Activated T-cell treated with anti-CD3 and anti-CD28 coated beads, Interleukin-2, amount 50 U/mL, for 72 hours (primary cell): ENCODE results near the gene LAGE3. TPM values are rescaled to one million over a fixed set of nuclear protein-coding genes. Genes with fewer than 3 reads are reported as not detected.
A peak's percentile ranks its signal among the peaks of the same experiment; 100 is the strongest.
"Not testable (repeated sequence)": the region's sequence is repeated elsewhere in the genome, so short reads cannot be mapped to it uniquely, and the experiment has no call there.

Source experiments
- ATAC-seq, 2 donors: fragments of 150-1000 bp; cut with Tn5 transposase; replicated peaks in 1 of 2; 2 replicates each; pipeline ENCODE4 v1.10.0; 2021; ENCODE audit warnings: moderate library complexity in 2 of 2, mild to moderate bottlenecking in 1 of 2
- DNase-seq, 2 donors: peaks; one replicate each; pipeline ENCODE4 v3.0.0; 2021 to 2022; ENCODE audit warnings: mixed read lengths in 1 of 2
- H3K27ac Mint-ChIP-seq: one replicate; pipeline ENCODE4 v1.8.0; 2022; ENCODE audit warnings: mild to moderate bottlenecking, moderate library complexity, mixed read lengths
- H3K27me3 Mint-ChIP-seq: one replicate; pipeline ENCODE4 v1.8.0; 2022; ENCODE audit warnings: low read depth, mixed read lengths
- H3K36me3 Mint-ChIP-seq, 2 donors: one replicate each; pipeline ENCODE4 v1.8.0; 2022; ENCODE audit warnings: mixed read lengths in 2 of 2, mild to moderate bottlenecking in 1 of 2; ENCODE audit not compliant: insufficient read depth in 2 of 2
- H3K4me1 Mint-ChIP-seq: one replicate; pipeline ENCODE4 v1.8.0; 2022; ENCODE audit warnings: low read depth, mixed read lengths
- H3K4me3 Mint-ChIP-seq, 2 donors: one replicate each; pipeline ENCODE4 v1.8.0; 2022; ENCODE audit warnings: mild to moderate bottlenecking in 2 of 2, mixed read lengths in 2 of 2, moderate library complexity in 2 of 2
- H3K9me3 Mint-ChIP-seq, 2 donors: one replicate each; pipeline ENCODE4 v1.8.0; 2022; ENCODE audit warnings: mixed read lengths in 2 of 2
- total RNA-seq, 2 donors: library from RNA; stranded (reverse); gene quantifications; one replicate each; pipeline ENCODE4 v1.2.3, GENCODE V29; 2022

LAGE3 gene
- total RNA-seq, 2 donors from 2014 or later = 34.3 to 35.8 TPM

DNA sequence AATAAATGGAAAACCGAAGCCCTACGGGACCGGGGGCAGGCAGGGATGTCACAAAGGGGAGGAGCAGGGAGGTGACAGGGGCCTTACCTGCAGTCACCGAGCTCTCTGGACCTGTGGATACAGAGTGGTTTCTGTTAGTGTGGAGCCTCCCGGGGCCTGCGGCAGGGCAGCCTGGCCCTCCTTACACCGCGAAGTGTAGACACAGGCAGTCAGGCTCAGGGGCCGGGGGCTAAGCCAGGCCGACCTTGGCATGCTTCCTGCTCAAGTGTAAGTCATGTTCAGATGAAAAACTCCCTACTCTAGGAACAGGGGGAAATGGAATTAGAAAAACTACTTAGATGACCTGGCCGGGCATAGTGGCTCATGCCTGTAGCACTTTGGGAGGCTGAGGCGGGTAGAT, 32.7 kb upstream of the LAGE3 start:
- peak overlapping the region; percentile 29 to 32 for H3K4me3 Mint-ChIP-seq
- H3K27me3 Mint-ChIP-seq = no peaks in the 10 kb centered on the region
- H3K4me1 Mint-ChIP-seq = peaks cover 37% of the 10 kb centered on the region
- peaks cover 8 to 11% of the 10 kb centered on the region in 2 donors for H3K36me3 Mint-ChIP-seq
- ATAC-seq (no peak), DNase-seq (no peak)
- H3K9me3 Mint-ChIP-seq = no peaks in the 10 kb centered on the region
- H3K27ac Mint-ChIP-seq = peak overlapping the region; percentile 83

DNA sequence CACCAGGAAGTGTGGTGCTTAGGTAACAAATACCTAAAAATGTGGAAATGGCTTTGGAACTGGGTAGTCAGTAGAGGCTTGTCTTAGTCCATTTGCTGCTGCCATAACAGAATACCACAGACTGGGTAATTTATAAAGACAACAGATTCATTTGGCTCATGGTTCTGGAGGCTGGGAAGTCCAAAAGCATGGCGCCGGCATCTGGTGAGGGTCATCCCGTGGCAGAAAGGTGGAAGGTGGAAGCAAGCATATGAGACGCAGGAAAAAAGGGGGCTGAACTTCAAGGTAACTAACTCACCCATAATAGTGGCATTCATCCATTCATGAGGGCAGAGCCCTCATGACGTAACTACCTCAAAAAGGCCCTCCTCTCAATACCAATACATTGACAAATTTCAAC, 30.4 kb upstream of the LAGE3 start:
- Mint-ChIP-seq H3K27ac (no peak overlapping the region), H3K27me3 (no peaks in the 10 kb centered on the region), H3K4me1 (peaks cover 24% of the 10 kb centered on the region), H3K9me3 (no peaks in the 10 kb centered on the region), H3K4me3 (no peak overlapping the region), H3K36me3 (peaks cover 8 to 11% of the 10 kb centered on the region in 2 donors)
- DNase-seq (no peak), ATAC-seq (no peak)

DNA sequence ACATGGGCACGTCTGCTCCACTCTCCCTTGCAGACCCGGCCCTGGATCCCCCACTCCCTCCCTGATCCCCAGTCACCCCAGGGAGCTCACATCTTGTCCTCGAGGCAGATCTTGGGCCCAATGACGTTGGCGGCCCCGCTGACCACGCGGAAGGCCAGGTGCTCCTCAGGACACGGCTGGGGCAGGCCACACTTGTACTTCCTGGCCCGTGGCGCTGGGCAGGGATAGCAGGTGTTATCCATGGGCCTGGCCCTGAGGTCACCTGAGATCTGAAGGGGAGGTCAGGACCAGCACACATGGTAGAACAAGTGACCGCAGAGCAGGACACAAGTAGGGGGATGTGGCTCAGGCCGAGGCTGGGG, 29.3 kb upstream of the LAGE3 start:
- Mint-ChIP-seq H3K27me3 (no peaks in the 10 kb centered on the region), H3K4me1 (peaks cover 14% of the 10 kb centered on the region), H3K36me3 (peaks cover 7 to 9% of the 10 kb centered on the region in 2 donors), H3K4me3 (no peak overlapping the region), H3K27ac (no peak overlapping the region), H3K9me3 (no peaks in the 10 kb centered on the region)
- DNase-seq (no peak), ATAC-seq (no peak)

DNA sequence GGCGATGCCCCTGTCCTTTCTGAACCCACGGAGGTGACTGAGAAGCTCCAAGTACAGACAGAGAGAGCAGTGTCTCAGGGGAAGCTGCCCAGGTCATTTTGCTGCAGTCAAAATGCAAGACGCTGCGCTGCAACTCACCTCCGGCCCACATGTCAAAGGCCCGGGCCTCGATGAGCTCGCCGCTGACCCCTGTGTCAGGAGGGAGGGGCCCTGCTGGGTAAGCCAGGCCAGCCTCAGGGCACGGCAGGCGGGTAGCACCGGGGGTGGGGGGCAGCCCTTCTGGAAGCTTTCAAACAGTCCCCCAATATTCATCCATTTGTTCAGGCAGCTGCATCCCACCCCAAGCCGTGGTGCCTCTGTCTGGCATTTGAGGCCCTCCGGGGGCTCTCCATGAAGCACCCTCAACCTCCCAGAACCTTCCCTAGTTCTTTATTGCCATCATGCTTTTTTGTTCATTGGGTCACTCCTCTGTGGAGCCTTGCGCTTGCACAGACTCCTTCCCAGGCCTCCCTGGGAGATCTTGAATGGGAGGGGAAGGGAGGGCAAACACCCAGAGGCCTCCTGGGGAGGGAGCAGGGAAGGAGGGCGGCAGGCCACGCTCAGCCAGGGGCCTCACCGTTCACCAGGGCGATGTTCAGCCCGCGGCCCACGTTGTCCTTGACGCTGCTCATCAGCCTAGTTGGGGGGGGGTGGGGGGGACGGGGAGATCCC, 28.7 kb upstream of the LAGE3 start:
- ATAC-seq = no peak
- Mint-ChIP-seq H3K4me3 (no peak overlapping the region), H3K27ac (no peak overlapping the region), H3K27me3 (no peaks in the 10 kb centered on the region), H3K36me3 (peaks cover 7 to 9% of the 10 kb centered on the region in 2 donors), H3K4me1 (peaks cover 14% of the 10 kb centered on the region), H3K9me3 (no peaks in the 10 kb centered on the region)
- no peak for DNase-seq

DNA sequence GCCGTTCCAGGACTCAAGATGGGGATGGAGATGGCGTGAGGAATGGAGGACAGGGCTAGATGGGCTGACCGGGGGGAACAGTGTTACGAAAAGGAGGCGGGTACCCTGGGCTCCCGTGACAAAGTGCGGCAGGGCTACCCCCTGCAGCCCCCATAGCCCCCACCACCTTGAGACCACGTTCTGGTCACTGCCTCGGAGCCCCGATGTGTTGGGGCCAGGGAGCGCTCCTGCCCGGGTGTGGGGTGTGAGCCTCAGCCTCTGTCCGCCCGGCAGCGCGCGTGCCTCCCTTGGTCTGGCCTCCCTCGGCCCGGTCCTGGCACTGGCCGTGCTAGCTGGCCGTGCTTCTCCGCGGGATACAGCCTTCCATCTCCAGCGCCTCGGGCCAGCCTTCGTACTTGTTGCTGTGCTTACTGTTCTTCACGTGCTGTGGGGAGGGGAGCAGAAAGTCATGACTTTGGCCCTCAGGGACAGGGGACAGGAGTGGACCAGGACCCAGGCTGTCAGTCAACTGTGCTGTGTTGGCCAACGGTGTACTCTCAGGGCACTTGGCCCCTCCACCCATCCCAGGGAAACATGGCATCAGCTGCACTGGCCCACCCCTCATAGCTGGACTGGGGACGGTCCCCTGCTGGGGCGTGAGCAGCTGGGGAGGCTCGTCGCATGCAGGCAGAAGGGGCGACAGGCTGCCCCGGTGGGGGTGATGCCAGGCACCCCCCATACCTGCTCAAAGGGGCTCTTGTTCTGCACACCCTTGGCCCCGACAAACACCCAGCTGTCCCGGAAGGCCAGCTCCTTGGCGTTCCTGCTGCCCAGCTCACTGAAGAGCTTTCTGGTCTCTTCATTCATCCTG, 27.6 kb upstream of the LAGE3 start:
- Mint-ChIP-seq H3K4me1 (peaks cover 11% of the 10 kb centered on the region), H3K4me3 (no peak overlapping the region), H3K36me3 (peaks cover 7 to 9% of the 10 kb centered on the region in 2 donors), H3K27ac (no peak overlapping the region), H3K9me3 (no peaks in the 10 kb centered on the region), H3K27me3 (no peaks in the 10 kb centered on the region)
- ATAC-seq (no peak), DNase-seq (no peak)

DNA sequence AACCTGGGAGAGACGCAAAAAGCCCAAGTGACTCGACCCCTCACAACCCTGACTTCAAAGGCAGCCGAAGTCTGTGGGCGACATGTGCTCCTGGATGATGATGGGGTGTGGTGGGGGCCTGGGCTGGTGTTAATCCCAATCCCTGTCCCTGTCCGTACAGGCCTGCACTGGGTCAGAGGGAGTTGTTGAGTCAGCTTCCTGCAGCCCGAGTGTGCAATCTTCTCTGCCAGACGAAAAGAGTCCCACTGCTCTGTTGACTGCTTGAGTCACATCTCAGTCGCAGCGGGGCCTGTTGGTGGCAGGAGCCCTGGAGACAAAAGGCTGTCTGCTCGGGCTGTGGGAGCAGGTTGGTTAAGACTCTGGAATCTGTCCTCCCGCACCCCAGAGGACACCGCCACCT, 26.7 kb upstream of the LAGE3 start:
- Mint-ChIP-seq H3K4me3 (no peak overlapping the region), H3K27ac (no peak overlapping the region), H3K27me3 (no peaks in the 10 kb centered on the region), H3K36me3 (peaks cover 5 to 9% of the 10 kb centered on the region in 2 donors), H3K4me1 (peaks cover 2% of the 10 kb centered on the region), H3K9me3 (no peaks in the 10 kb centered on the region)
- DNase-seq = no peak
- ATAC-seq = no peak

DNA sequence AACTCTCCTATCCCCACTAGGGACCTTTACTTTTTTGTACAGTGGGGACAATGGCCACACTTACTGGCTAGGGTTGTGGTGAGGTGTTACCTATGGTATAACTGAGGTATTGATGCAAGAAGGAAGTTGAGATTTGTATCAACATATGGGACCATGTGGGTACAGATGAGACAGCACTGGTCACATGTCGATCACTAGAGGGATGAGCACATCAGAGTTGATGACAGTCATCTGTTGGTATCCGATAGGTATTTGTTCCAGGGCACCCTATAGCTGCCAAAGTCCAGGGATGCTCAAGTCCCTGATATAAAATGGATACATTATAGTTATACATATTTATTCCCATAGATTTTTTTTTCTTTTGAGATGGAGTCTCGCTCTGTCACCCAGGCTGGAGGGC, 23.9 kb upstream of the LAGE3 start:
- peaks cover 7% of the 10 kb centered on the region for H3K27me3 Mint-ChIP-seq
- no peak for ATAC-seq

DNA sequence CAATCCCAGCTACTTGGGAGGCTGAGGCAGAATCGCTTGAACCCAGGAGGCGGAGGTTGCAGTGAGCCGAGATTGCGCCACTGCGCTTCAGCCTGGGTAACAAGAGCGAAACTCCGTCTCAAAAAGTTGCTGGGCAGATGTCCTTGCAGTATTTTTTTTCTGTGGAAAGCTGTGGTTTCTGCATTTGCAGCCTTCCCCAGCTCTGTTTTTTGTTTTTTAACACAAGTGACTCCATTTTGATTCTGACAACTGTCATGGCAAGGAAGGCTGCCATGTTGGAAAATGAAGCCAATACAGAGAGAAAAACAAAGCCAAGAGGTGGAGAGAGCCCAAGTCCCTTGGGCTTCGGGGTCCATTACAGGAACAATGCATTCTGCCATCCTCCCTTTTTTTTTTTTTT, 23.0 kb upstream of the LAGE3 start:
- DNase-seq (no peak), ATAC-seq (no peak)
- H3K4me1 Mint-ChIP-seq = no peaks in the 10 kb centered on the region
- no peak overlapping the region for H3K27ac Mint-ChIP-seq
- H3K27me3 Mint-ChIP-seq = peaks cover 7% of the 10 kb centered on the region
- no peak overlapping the region for H3K4me3 Mint-ChIP-seq
- H3K36me3 Mint-ChIP-seq = no peaks in the 10 kb centered on the region
- H3K9me3 Mint-ChIP-seq = no peaks in the 10 kb centered on the region

More for the DNA sequence above, 23.9 kb upstream of the LAGE3 start:
- no peak for DNase-seq
- Mint-ChIP-seq H3K9me3 (no peaks in the 10 kb centered on the region), H3K36me3 (no peaks in the 10 kb centered on the region), H3K4me1 (no peaks in the 10 kb centered on the region), H3K27ac (no peak overlapping the region), H3K4me3 (no peak overlapping the region)

DNA sequence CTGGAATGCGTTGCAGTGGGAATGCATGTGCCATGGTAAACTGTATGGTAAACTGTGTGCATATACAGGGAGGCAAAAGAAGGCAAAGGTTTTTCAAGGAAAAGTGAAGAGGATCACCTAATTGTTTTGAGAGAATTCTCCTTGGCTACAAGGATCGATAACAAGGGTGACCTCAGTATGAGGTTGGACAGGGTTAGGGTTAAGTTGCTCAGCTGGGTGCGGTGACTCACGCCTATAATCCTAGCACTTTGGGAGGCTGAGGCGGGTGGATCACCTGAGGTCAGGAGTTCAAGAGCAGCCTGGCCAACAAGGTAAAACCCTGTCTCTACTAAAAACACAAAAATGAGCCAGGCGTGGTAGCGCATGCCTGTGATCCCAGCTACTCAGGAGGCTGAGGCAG, 22.3 kb upstream of the LAGE3 start:
- DNase-seq, H3K36me3 Mint-ChIP-seq, H3K4me1 Mint-ChIP-seq: not testable (repeated sequence)

DNA sequence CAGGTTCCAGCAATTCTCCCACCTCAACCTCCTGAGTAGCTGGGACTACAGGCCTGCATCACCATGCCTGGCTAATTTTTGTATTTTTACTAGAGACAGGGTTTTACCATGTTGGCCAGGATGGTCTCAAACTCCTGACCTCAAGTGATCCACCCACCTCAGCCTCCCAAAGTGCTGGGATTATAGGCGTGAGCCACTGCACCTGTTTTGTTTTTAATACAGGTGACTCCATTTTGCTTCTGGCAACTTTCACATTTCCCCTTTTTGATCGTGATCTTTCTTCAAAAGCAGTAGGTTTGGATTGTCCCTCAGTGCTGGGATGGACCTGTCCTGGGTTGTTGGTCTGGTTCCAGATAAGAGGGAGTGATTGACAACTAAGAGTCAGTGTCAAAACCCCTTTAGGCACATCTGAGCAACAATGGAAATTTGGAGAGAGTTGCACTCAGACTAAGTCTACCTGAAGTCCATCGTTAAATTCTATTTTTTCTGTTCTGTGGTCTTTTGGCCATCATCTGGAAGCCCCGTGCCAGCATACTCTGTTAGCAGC, 17.6 kb upstream of the LAGE3 start:
- not testable (repeated sequence) for ATAC-seq, H3K9me3 Mint-ChIP-seq, H3K27me3 Mint-ChIP-seq, DNase-seq, H3K4me3 Mint-ChIP-seq, H3K36me3 Mint-ChIP-seq, H3K27ac Mint-ChIP-seq, H3K4me1 Mint-ChIP-seq

More for the DNA sequence above, 22.3 kb upstream of the LAGE3 start:
- not testable (repeated sequence) for H3K27ac Mint-ChIP-seq, ATAC-seq, H3K4me3 Mint-ChIP-seq, H3K27me3 Mint-ChIP-seq, H3K9me3 Mint-ChIP-seq

DNA sequence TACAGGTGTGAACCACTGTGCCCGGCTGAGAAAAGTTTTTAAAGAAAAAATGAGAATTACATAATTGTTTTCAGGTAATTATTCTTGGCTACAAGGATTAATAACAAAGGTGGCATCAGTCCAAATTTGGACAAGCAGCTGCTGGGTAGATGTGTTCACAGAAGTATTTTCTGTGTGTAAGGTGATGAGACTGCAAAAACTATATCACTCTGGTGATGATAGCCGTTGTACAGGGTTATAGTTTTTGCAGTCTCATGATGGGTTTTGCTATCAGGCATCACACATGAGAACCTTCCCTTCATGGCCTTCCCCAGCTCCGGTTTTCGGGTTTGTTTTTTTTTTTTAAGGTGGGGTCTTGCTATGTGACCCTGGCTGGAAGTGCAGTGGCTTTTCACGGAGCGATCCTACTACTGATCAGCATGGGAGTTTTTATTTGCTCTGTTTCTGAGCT, 16.4 kb upstream of the LAGE3 start:
- no peak for ATAC-seq
- Mint-ChIP-seq H3K4me3 (no peak overlapping the region), H3K27ac (no peak overlapping the region), H3K36me3 (no peaks in the 10 kb centered on the region), H3K4me1 (no peaks in the 10 kb centered on the region), H3K27me3 (peaks cover 7% of the 10 kb centered on the region), H3K9me3 (no peaks in the 10 kb centered on the region)
- DNase-seq = no peak

DNA sequence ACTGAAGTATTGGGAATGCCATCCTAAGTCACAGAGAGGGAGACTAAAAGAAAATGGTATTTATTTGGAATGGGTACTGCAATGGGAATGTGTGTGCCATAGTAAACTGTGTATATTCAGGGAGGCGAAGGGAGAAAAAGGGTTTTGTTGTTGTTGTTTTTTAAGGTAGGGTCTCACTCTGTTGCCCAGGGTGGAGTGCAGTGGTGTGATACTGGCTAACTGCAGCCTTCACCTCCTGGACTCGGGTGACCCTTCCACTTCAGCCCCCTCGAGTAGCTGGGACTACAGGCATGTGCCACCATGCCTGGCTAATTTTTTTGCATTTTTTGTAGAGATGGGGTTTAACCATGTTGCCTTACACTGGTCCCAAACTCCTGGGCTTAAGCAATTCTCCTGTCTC, 15.6 kb upstream of the LAGE3 start:
- ATAC-seq = no peak
- Mint-ChIP-seq H3K27me3 (peaks cover 7% of the 10 kb centered on the region), H3K9me3 (no peaks in the 10 kb centered on the region), H3K4me1 (peaks cover 2% of the 10 kb centered on the region), H3K27ac (no peak overlapping the region), H3K4me3 (no peak overlapping the region), H3K36me3 (peaks cover 0 to 2% of the 10 kb centered on the region in 2 donors)
- no peak for DNase-seq

DNA sequence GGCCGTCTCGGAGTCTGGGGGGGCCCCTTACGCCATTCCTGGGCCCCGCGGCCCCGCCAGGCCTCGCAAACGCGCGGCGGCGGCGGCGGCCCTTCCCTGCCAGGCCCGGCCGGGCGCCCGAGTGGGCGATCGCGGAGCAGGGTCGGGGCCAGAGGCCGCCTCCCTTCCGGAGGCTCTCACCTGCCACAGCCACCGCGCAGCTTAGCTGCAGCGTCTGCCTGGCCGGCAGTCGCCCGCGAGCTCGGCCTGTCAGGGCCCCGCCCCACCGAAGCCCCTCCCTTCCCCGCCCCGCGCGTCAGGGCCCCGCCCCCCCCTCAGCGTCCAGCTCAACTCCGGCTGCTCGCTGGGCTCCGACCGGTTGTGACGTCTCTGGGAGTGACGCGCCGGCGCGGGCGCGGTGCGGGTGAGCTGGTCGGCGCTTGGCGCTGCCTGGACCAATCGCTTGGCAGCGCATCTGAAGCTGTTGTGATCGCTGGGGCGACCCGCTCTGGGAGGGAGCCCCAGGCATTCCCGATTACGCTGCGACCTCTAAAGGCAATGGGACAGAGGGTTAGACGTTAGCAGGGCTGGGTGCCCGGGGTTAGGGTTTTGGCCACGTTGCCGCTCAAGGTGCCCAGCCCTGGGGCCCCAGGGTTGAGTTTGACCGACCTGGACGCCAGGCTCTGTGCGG, 11.5 kb upstream of the LAGE3 start, which contains the start of gene SLC10A3:
TSS of gene SLC10A3 (minus strand) at position 216 of the 670 bp plus-strand sequence. CDS start 1,689 bp downstream, outside the sequence.
- no peaks in the 10 kb centered on the region for H3K27me3 Mint-ChIP-seq
- peak; percentile 90 to 91 for DNase-seq
- H3K4me1 Mint-ChIP-seq = peaks cover 15% of the 10 kb centered on the region
- no peaks in the 10 kb centered on the region for H3K9me3 Mint-ChIP-seq
- peaks cover 0 to 10% of the 10 kb centered on the region in 2 donors for H3K36me3 Mint-ChIP-seq
- peak within 1 kb of the TSS; percentile 90 to 95 for H3K4me3 Mint-ChIP-seq
- peak; percentile 89 to 91 for ATAC-seq
- H3K27ac Mint-ChIP-seq = peak within 1 kb of the TSS; percentile 95
